Loucy (cell line): ENCODE results near the gene IL1RN.

Experiments
- H2AFZ ChIP-seq: fragments of 200-600 bp; sonication (generic); 2 replicates; pipeline ENCODE4 v1.6.0; 2016; ENCODE audit warnings: antibody characterized with exemption, mild to moderate bottlenecking, low read length, moderate library complexity
- H3F3A ChIP-seq: fragments of 200-600 bp; 2 replicates; pipeline ENCODE4 v1.6.0; 2016; ENCODE audit warnings: antibody characterized with exemption, low read depth, mild to moderate bottlenecking
- H3K27me3 ChIP-seq: fragments of 200-600 bp; sonication (generic); 2 replicates; pipeline ENCODE4 v1.6.1; 2014; ENCODE audit warnings: low read length, mild to moderate bottlenecking; ENCODE audit not compliant: insufficient read depth, poor library complexity, severe bottlenecking
- H3K36me3 ChIP-seq: fragments of 200-600 bp; sonication (generic); 2 replicates; pipeline ENCODE4 v1.6.1; 2016; ENCODE audit warnings: low read length; ENCODE audit not compliant: insufficient read depth
- H3K4me1 ChIP-seq: fragments of 200-600 bp; sonication (generic); 2 replicates; pipeline ENCODE4 v1.5.1; 2014; ENCODE audit warnings: low read length, mild to moderate bottlenecking; ENCODE audit not compliant: insufficient read depth, poor library complexity, severe bottlenecking
- H3K4me2 ChIP-seq: fragments of 200-600 bp; sonication (generic); 2 replicates; pipeline ENCODE4 v1.6.0; 2014; ENCODE audit warnings: antibody characterized with exemption, low read length, low read depth, mild to moderate bottlenecking; ENCODE audit not compliant: poor library complexity, severe bottlenecking
- H3K4me3 ChIP-seq: fragments of 200-600 bp; sonication (generic); 2 replicates; pipeline ENCODE4 v1.5.1; 2014; ENCODE audit warnings: low read length, mild to moderate bottlenecking, mixed read lengths; ENCODE audit not compliant: poor library complexity, severe bottlenecking
- H3K79me2 ChIP-seq: fragments of 200-600 bp; sonication (generic); 2 replicates; pipeline ENCODE4 v1.6.1; 2014; ENCODE audit warnings: low read length; ENCODE audit not compliant: insufficient read depth
- H3K9ac ChIP-seq: fragments of 200-600 bp; sonication (generic); 2 replicates; pipeline ENCODE4 v1.6.0; 2014; ENCODE audit warnings: mild to moderate bottlenecking, low read depth, low read length, moderate library complexity; ENCODE audit not compliant: poor library complexity, severe bottlenecking
- H3K9me2 ChIP-seq: fragments of 200-600 bp; sonication (generic); replicated peaks from 2 replicates; pipeline ENCODE4 v1.6.1; 2016; ENCODE audit warnings: low read depth, low read length, mixed read lengths
- H3K9me3 ChIP-seq: fragments of 200-600 bp; sonication (generic); 2 replicates; pipeline ENCODE4 v1.6.1; 2014; ENCODE audit warnings: mild to moderate bottlenecking, antibody characterized with exemption, low read length, low read depth; ENCODE audit not compliant: insufficient read depth
- H4K20me1 ChIP-seq: fragments of 200-600 bp; sonication (generic); 2 replicates; pipeline ENCODE4 v1.6.0; 2014; ENCODE audit warnings: antibody characterized with exemption, low read length, mild to moderate bottlenecking; ENCODE audit not compliant: insufficient read depth, poor library complexity, severe bottlenecking
- EZH2phosphoT487 ChIP-seq: fragments of 200-600 bp; IDR thresholded peaks from 2 replicates; pipeline ENCODE4 v1.6.1; 2018; ENCODE audit warnings: antibody characterized with exemption, mild to moderate bottlenecking, moderate library complexity, borderline replicate concordance
- TF ChIP-seq, protein P1 (sequence below): fragments of 200-600 bp; sonication (generic); conservative IDR thresholded peaks from 2 replicates; pipeline ENCODE4 v1.5.1; 2014; ENCODE audit warnings: mild to moderate bottlenecking, antibody characterized with exemption, low read length

IL1RN gene

DNA sequence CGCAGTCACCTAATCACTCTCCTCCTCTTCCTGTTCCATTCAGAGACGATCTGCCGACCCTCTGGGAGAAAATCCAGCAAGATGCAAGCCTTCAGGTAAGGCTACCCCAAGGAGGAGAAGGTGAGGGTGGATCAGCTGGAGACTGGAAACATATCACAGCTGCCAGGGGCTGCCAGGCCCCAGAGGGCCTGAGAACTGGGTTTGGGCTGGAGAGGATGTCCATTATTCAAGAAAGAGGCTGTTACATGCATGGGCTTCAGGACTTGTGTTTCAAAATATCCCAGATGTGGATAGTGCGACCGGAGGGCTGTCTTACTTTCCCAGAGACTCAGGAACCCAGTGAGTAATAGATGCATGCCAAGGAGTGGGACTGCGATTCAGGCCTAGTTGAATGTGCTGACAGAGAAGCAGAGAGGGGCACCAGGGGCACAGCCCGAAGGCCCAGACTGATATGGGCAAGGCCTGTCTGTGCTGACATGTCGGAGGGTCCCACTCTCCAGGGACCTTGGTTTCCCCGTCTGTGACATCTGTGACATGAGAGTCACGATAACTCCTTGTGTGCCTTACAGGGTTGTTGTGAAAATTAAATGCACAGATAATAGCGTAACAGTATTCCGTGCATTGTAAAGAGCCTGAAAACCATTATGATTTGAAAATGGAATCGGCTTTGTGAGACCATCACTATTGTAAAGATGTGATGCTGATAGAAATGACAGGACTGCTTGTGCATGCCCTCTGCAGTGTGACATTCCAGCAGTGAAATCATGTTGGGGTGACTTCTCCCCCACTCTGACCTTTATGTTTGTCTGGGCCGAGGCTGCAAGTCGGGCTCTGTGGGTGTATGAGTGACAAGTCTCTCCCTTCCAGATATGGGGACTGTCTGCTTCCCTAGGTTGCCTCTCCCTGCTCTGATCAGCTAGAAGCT lies 510 bp downstream of the IL1RN start:
- TF ChIP-seq, protein P1, sequence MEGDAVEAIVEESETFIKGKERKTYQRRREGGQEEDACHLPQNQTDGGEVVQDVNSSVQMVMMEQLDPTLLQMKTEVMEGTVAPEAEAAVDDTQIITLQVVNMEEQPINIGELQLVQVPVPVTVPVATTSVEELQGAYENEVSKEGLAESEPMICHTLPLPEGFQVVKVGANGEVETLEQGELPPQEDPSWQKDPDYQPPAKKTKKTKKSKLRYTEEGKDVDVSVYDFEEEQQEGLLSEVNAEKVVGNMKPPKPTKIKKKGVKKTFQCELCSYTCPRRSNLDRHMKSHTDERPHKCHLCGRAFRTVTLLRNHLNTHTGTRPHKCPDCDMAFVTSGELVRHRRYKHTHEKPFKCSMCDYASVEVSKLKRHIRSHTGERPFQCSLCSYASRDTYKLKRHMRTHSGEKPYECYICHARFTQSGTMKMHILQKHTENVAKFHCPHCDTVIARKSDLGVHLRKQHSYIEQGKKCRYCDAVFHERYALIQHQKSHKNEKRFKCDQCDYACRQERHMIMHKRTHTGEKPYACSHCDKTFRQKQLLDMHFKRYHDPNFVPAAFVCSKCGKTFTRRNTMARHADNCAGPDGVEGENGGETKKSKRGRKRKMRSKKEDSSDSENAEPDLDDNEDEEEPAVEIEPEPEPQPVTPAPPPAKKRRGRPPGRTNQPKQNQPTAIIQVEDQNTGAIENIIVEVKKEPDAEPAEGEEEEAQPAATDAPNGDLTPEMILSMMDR = no peak
- TF ChIP-seq EZH2phosphoT487 = no peak
- H3K4me1 ChIP-seq = peaks cover 15% of the 10 kb centered on the region
- no peaks in the 10 kb centered on the region for H3K36me3 ChIP-seq
- H3K4me2 ChIP-seq = no peak overlapping the region
- H3K9me2 ChIP-seq = no peaks in the 10 kb centered on the region
- no peaks in the 10 kb centered on the region for H4K20me1 ChIP-seq
- no peaks in the 10 kb centered on the region for H3F3A ChIP-seq
- H3K9ac ChIP-seq = no peak overlapping the region
- H2AFZ ChIP-seq = no peak overlapping the region
- no peaks in the 10 kb centered on the region for H3K27me3 ChIP-seq
- H3K79me2 ChIP-seq = no peaks in the 10 kb centered on the region
- H3K9me3 ChIP-seq = no peaks in the 10 kb centered on the region
- H3K4me3 ChIP-seq = no peak overlapping the region

DNA sequence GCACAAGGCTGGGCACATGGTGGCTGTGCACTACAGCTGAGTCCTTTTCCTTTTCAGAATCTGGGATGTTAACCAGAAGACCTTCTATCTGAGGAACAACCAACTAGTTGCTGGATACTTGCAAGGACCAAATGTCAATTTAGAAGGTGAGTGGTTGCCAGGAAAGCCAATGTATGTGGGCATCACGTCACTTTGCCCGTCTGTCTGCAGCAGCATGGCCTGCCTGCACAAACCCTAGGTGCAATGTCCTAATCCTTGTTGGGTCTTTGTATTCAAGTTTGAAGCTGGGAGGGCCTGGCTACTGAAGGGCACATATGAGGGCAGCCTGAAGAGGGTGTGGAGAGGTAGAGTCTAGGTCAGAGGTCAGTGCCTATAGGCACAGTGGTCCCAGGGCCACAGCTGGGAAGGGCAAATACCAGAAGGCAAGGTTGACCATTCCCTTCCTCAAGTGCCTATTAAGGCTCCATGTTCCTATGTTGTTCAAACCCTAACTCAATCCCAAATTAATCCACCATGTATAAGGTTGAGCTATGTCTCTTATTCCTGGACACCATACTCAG lies 2.2 kb downstream of the IL1RN start:
- Histone ChIP-seq H3K4me1 (peaks cover 9% of the 10 kb centered on the region), H4K20me1 (no peaks in the 10 kb centered on the region), H3K4me2 (no peak overlapping the region), H3K79me2 (no peaks in the 10 kb centered on the region), H3K9me3 (no peaks in the 10 kb centered on the region), H3K4me3 (no peak overlapping the region), H3K36me3 (no peaks in the 10 kb centered on the region), H3F3A (no peaks in the 10 kb centered on the region), H3K9ac (no peak overlapping the region), H2AFZ (no peak overlapping the region), H3K9me2 (no peaks in the 10 kb centered on the region), H3K27me3 (no peaks in the 10 kb centered on the region)
- TF ChIP-seq, protein P1 = no peak
- TF ChIP-seq EZH2phosphoT487 = no peak

DNA sequence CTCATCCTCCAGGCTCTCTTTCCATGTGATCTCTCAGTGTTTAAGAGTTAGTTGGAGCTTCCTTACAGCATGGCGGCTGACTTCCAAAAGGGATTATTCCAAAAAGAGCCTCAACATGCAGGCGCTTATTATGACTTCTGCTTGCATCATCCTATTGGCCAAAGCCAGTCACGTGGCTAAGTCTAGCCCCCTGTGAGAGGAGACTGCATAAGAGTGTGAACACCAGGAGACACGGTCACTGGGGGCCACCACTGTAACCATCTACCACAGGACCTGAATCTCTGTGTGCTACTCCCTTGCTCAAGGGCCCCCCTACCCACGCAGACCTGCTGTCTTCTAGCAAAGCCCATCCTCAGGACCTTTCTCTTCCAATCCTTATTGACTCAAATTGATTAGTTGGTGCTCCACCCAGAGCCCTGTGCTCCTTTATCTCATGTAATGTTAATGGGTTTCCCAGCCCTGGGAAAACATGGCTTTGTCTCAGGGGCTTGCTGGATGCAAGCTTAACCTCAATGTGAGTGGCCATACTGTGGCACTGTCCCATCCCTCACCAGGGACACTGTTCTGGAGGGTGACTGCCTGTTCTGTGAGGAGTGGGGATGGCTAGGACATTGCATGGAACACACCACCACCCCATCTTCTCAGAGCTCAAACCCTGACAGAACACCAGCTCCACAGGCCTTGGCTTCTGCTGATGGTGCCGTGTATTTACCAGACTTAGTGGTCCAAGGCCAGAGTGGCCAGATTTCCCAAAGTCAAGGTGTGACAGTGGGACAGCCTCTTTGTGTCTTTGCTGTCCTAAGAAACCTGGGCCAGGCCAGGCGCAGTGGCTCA lies 4.2 kb downstream of the IL1RN start:
- TF ChIP-seq, protein P1 = no peak
- no peak for TF ChIP-seq EZH2phosphoT487
- Histone ChIP-seq H3K4me2 (no peak overlapping the region), H3K4me3 (no peak overlapping the region), H4K20me1 (no peaks in the 10 kb centered on the region), H3K27me3 (no peaks in the 10 kb centered on the region), H3F3A (no peaks in the 10 kb centered on the region), H3K9ac (no peak overlapping the region), H3K79me2 (no peaks in the 10 kb centered on the region), H3K36me3 (no peaks in the 10 kb centered on the region), H3K4me1 (peaks cover 5% of the 10 kb centered on the region), H2AFZ (no peak overlapping the region), H3K9me2 (no peaks in the 10 kb centered on the region), H3K9me3 (no peaks in the 10 kb centered on the region)
